Activated T-helper 1 cell treated with anti-CD3 and anti-CD28 coated beads, Interleukin-12 subunit alpha, Interleukin-12 subunit beta, Interleukin-2, Interleukin-4 antibody, amounts not matched to agents 30 ng/mL and 10 ng/mL and 1 ng/mL, durations not matched to agents 14 hours and 24 hours and 36 hours (primary cell): ENCODE data around the gene HS6ST1. TPM values are rescaled to one million over a fixed set of nuclear protein-coding genes. Genes with fewer than 3 reads are reported as not detected.

Experiments
- DNase-seq: peaks from one replicate; pipeline ENCODE4 v3.0.0; 2021; ENCODE audit warnings: low spot score
- H3K27ac Mint-ChIP-seq: one replicate; pipeline ENCODE4 v1.8.0; 2021; ENCODE audit warnings: mild to moderate bottlenecking, mixed read lengths
- H3K27me3 Mint-ChIP-seq: one replicate; pipeline ENCODE4 v1.8.0; 2022; ENCODE audit warnings: mild to moderate bottlenecking, moderate library complexity, mixed read lengths; ENCODE audit not compliant: insufficient read depth
- H3K36me3 Mint-ChIP-seq: one replicate; pipeline ENCODE4 v1.8.0; 2021; ENCODE audit warnings: low read depth, mixed read lengths
- H3K4me1 Mint-ChIP-seq: one replicate; pipeline ENCODE4 v1.8.0; 2021; ENCODE audit warnings: low read depth, mixed read lengths
- H3K4me3 Mint-ChIP-seq: one replicate; pipeline ENCODE4 v1.8.0; 2021; ENCODE audit warnings: mild to moderate bottlenecking, moderate library complexity, mixed read lengths
- H3K9me3 Mint-ChIP-seq: one replicate; pipeline ENCODE4 v1.8.0; 2021; ENCODE audit warnings: mixed read lengths
- intact Hi-C: fragments of 100-400 bp; cut with micrococcal nuclease; formaldehyde crosslinking; loops from one replicate; pipeline ENCODE4 v1.15.1; 2024
- total RNA-seq: library from RNA; stranded (reverse); gene quantifications from 2 replicates; pipeline ENCODE4 v1.2.3, GENCODE V29; 2022

Gene HS6ST1
- total RNA-seq, 1 donor from 2014 or later = 22.3 TPM

- DNase-seq = no peak
- Mint-ChIP-seq H3K27me3 (no peaks in the 10 kb centered on the region), H3K27ac (no peak overlapping the region), H3K9me3 (no peaks in the 10 kb centered on the region), H3K36me3 (no peaks in the 10 kb centered on the region), H3K4me1 (peaks cover 7% of the 10 kb centered on the region), H3K4me3 (no peak overlapping the region)
- intact Hi-C loops = no loop called here
Measured at GRCh38 chr2:128282246-128282975, 36.3 kb downstream of the HS6ST1 start.

GRCh38 chr2:128281852-128282245 is 36.8 kb downstream of the HS6ST1 start:
- intact Hi-C loops = no loop called here

GRCh38 chr2:128280901-128281321 is 37.8 kb downstream of the HS6ST1 start:
- Mint-ChIP-seq H3K36me3 (no peaks in the 10 kb centered on the region), H3K9me3 (no peaks in the 10 kb centered on the region), H3K4me3 (no peak overlapping the region), H3K27me3 (no peaks in the 10 kb centered on the region), H3K27ac (no peak overlapping the region), H3K4me1 (peaks cover 7% of the 10 kb centered on the region)
- intact Hi-C loops = no loop called here
- DNase-seq = no peak

More at GRCh38 chr2:128281852-128282245, 36.8 kb downstream of the HS6ST1 start:
- no peaks in the 10 kb centered on the region for H3K36me3 Mint-ChIP-seq
- DNase-seq = no peak
- no peak overlapping the region for H3K27ac Mint-ChIP-seq
- no peak overlapping the region for H3K4me3 Mint-ChIP-seq
- H3K9me3 Mint-ChIP-seq = no peaks in the 10 kb centered on the region
- no peaks in the 10 kb centered on the region for H3K27me3 Mint-ChIP-seq
- H3K4me1 Mint-ChIP-seq = peaks cover 7% of the 10 kb centered on the region

GRCh38 chr2:128280158-128280871 is 38.4 kb downstream of the HS6ST1 start:
- intact Hi-C loops = no loop called here
- no peaks in the 10 kb centered on the region for H3K9me3 Mint-ChIP-seq
- peaks cover 7% of the 10 kb centered on the region for H3K4me1 Mint-ChIP-seq
- no peak overlapping the region for H3K27ac Mint-ChIP-seq
- no peaks in the 10 kb centered on the region for H3K36me3 Mint-ChIP-seq
- no peak for DNase-seq
- no peak overlapping the region for H3K4me3 Mint-ChIP-seq
- H3K27me3 Mint-ChIP-seq = no peaks in the 10 kb centered on the region

GRCh38 chr2:128279786-128280157 is 38.9 kb downstream of the HS6ST1 start:
- Mint-ChIP-seq H3K4me3 (no peak overlapping the region), H3K4me1 (peaks cover 7% of the 10 kb centered on the region), H3K27me3 (no peaks in the 10 kb centered on the region), H3K9me3 (no peaks in the 10 kb centered on the region), H3K27ac (no peak overlapping the region), H3K36me3 (peaks cover 5% of the 10 kb centered on the region)
- intact Hi-C loops = no loop called here
- DNase-seq = no peak

- no peaks in the 10 kb centered on the region for H3K27me3 Mint-ChIP-seq
- DNase-seq = no peak
- peaks cover 5% of the 10 kb centered on the region for H3K9me3 Mint-ChIP-seq
Measured at GRCh38 chr2:128279009-128279408, 39.7 kb downstream of the HS6ST1 start.

GRCh38 chr2:128277961-128278681 is 40.5 kb downstream of the HS6ST1 start:
- intact Hi-C loops = no loop called here
- Mint-ChIP-seq H3K9me3 (peaks cover 6% of the 10 kb centered on the region), H3K27ac (no peak overlapping the region), H3K36me3 (peaks cover 11% of the 10 kb centered on the region), H3K27me3 (no peaks in the 10 kb centered on the region), H3K4me3 (no peak overlapping the region), H3K4me1 (peaks cover 7% of the 10 kb centered on the region)
- no peak for DNase-seq

More at GRCh38 chr2:128279009-128279408, 39.7 kb downstream of the HS6ST1 start:
- Mint-ChIP-seq H3K36me3 (peaks cover 9% of the 10 kb centered on the region), H3K27ac (no peak overlapping the region), H3K4me1 (peaks cover 7% of the 10 kb centered on the region), H3K4me3 (no peak overlapping the region)
- intact Hi-C loops = no loop called here

- no peak overlapping the region for H3K4me3 Mint-ChIP-seq
- intact Hi-C loops = no loop called here
- H3K27me3 Mint-ChIP-seq = no peaks in the 10 kb centered on the region
- peaks cover 11% of the 10 kb centered on the region for H3K36me3 Mint-ChIP-seq
- H3K9me3 Mint-ChIP-seq = peaks cover 6% of the 10 kb centered on the region
- no peak overlapping the region for H3K27ac Mint-ChIP-seq
- peaks cover 7% of the 10 kb centered on the region for H3K4me1 Mint-ChIP-seq
- no peak for DNase-seq
Measured at GRCh38 chr2:128276878-128277675, 41.6 kb downstream of the HS6ST1 start.

GRCh38 chr2:128275498-128276045 is 43.1 kb downstream of the HS6ST1 start:
- no peak for DNase-seq
- Mint-ChIP-seq H3K36me3 (peaks cover 11% of the 10 kb centered on the region), H3K4me1 (no peaks in the 10 kb centered on the region), H3K27me3 (no peaks in the 10 kb centered on the region), H3K27ac (no peak overlapping the region), H3K4me3 (no peak overlapping the region), H3K9me3 (peaks cover 6% of the 10 kb centered on the region)
- intact Hi-C loops = no loop called here

GRCh38 chr2:128274218-128274617 is 44.5 kb downstream of the HS6ST1 start:
- no peak overlapping the region for H3K27ac Mint-ChIP-seq
- H3K36me3 Mint-ChIP-seq = peaks cover 11% of the 10 kb centered on the region
- no peak for DNase-seq

GRCh38 chr2:128273469-128274081 is 45.1 kb downstream of the HS6ST1 start:
- Mint-ChIP-seq H3K36me3 (peaks cover 11% of the 10 kb centered on the region), H3K27ac (no peak overlapping the region), H3K4me1 (no peaks in the 10 kb centered on the region), H3K27me3 (no peaks in the 10 kb centered on the region), H3K9me3 (peaks cover 6% of the 10 kb centered on the region), H3K4me3 (no peak overlapping the region)
- intact Hi-C loops = no loop called here
- DNase-seq = no peak

More at GRCh38 chr2:128274218-128274617, 44.5 kb downstream of the HS6ST1 start:
- H3K4me3 Mint-ChIP-seq = no peak overlapping the region
- intact Hi-C loops = no loop called here
- peaks cover 6% of the 10 kb centered on the region for H3K9me3 Mint-ChIP-seq
- no peaks in the 10 kb centered on the region for H3K4me1 Mint-ChIP-seq
- H3K27me3 Mint-ChIP-seq = no peaks in the 10 kb centered on the region
